Activated T-cell treated with anti-CD3 and anti-CD28 coated beads, Interleukin-2, amount 50 U/mL, for 72 hours (primary cell): ENCODE data around the gene ALKBH6. TPM values are rescaled to one million over a fixed set of nuclear protein-coding genes. Genes with fewer than 3 reads are reported as not detected.

Experiments
- ATAC-seq, 2 donors: fragments of 150-1000 bp; cut with Tn5 transposase; replicated peaks in 1 of 2; 2 replicates each; pipeline ENCODE4 v1.10.0; 2021; ENCODE audit warnings: moderate library complexity in 2 of 2, mild to moderate bottlenecking in 1 of 2
- DNase-seq, 2 donors: peaks; one replicate each; pipeline ENCODE4 v3.0.0; 2021 to 2022; ENCODE audit warnings: mixed read lengths in 1 of 2
- H3K27ac Mint-ChIP-seq: one replicate; pipeline ENCODE4 v1.8.0; 2022; ENCODE audit warnings: mild to moderate bottlenecking, moderate library complexity, mixed read lengths
- H3K27me3 Mint-ChIP-seq: one replicate; pipeline ENCODE4 v1.8.0; 2022; ENCODE audit warnings: low read depth, mixed read lengths
- H3K36me3 Mint-ChIP-seq, 2 donors: one replicate each; pipeline ENCODE4 v1.8.0; 2022; ENCODE audit warnings: mixed read lengths in 2 of 2, mild to moderate bottlenecking in 1 of 2; ENCODE audit not compliant: insufficient read depth in 2 of 2
- H3K4me1 Mint-ChIP-seq: one replicate; pipeline ENCODE4 v1.8.0; 2022; ENCODE audit warnings: low read depth, mixed read lengths
- H3K4me3 Mint-ChIP-seq, 2 donors: one replicate each; pipeline ENCODE4 v1.8.0; 2022; ENCODE audit warnings: mild to moderate bottlenecking in 2 of 2, mixed read lengths in 2 of 2, moderate library complexity in 2 of 2
- H3K9me3 Mint-ChIP-seq, 2 donors: one replicate each; pipeline ENCODE4 v1.8.0; 2022; ENCODE audit warnings: mixed read lengths in 2 of 2
- total RNA-seq, 2 donors: library from RNA; stranded (reverse); gene quantifications; one replicate each; pipeline ENCODE4 v1.2.3, GENCODE V29; 2022

ALKBH6 gene
- total RNA-seq, 2 donors from 2014 or later = 46.8 to 55.9 TPM

DNA sequence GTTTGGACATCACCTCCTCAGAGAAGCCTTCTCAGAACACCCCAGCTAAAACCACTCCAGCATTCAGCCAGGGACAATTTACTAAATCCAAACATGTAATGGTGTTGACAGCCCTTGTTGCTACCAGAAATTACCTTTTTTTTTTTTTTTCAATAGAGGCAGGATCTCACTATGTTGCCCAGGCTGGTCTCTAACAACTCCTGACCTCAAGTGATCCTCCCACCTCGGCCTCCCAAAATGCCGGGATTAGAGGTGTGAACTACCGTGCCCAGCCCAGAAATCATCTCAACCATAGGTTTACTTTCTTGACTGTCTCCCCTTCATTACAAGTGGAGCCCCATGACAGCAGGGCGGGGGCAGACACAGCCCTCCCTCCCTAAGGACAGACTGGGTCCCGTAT, 9.4 kb upstream of the ALKBH6 start:
- H3K4me3 Mint-ChIP-seq = no peak overlapping the region
- no peaks in the 10 kb centered on the region for H3K4me1 Mint-ChIP-seq
- ATAC-seq = no peak
- no peak for DNase-seq
- no peak overlapping the region for H3K27ac Mint-ChIP-seq
- no peaks in the 10 kb centered on the region for H3K27me3 Mint-ChIP-seq
- peaks cover 0 to 3% of the 10 kb centered on the region in 2 donors for H3K36me3 Mint-ChIP-seq
- no peaks in the 10 kb centered on the region for H3K9me3 Mint-ChIP-seq

DNA sequence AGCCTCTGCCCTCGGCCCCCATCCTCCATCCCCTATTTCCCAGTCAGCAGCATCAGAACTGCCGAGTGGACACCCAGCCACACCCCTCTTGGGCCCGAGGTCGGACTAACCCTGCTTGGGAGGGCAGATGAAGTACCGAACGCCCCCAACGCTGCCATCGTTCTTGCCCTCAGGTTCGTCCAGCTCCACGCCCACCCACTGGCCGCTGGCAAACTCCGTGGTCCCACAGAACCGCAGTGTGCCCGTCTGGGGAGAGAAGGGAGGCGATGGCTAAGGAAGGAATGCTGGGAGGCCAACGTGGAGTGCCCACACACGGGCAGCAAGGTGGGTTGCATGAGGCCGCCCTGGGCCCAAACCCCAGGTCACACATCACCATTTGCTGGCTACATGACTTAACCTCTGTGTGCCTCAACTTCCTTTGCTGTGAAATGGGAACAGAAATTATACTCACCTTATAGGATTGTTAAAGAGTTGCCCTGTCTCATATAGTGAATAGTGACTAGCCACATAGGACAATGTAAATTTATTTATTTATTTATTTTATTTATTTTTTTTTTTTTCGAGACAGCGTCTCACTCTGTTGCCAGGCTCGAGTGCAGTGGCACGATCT, 5.2 kb upstream of the ALKBH6 start:
- Mint-ChIP-seq H3K27ac (no peak overlapping the region), H3K36me3 (peaks cover 3 to 6% of the 10 kb centered on the region in 2 donors), H3K9me3 (no peaks in the 10 kb centered on the region), H3K27me3 (no peaks in the 10 kb centered on the region), H3K4me3 (no peak overlapping the region), H3K4me1 (peaks cover 18% of the 10 kb centered on the region)
- DNase-seq (no peak), ATAC-seq (no peak)

DNA sequence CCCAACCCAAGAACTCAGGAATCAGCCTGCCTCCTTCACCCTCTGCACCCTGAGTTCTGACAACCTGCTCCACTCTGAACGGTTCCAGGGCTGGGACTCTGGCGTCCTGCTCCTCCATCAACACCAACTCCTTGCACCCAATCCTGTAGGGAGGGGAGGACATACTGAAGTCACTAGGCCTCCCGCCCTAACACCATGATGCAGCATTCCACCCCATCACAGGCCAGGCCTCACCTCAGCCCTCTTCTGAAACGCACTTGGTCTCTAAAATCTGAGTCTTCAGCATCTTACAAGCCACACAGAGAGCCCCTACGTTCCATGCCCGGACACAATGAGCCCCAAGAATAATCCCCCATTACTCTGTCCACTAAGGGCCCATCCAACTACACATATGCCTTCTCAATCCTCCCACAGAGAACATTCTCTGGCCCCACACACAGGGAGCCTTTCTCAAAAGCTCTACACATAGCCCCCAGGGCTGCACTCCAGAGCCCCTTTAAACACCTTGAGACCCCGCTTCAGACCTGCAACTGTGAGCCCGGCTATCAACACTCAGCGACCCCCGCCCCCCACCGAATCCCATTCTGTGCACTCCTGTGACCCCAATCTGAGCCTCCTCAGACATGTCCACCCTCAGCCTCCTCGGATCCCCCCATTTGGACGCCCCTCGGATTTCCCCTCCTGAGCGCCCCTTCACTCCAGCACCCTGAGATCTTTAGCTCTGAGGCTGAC, 567 bp downstream of the ALKBH6 start:
- Mint-ChIP-seq H3K4me3 (peak overlapping the region; percentile 95 to 99), H3K9me3 (no peaks in the 10 kb centered on the region), H3K27ac (peak overlapping the region; percentile 95), H3K36me3 (peaks cover 4 to 6% of the 10 kb centered on the region in 2 donors), H3K4me1 (peaks cover 52% of the 10 kb centered on the region), H3K27me3 (no peaks in the 10 kb centered on the region)
- ATAC-seq (no peak), DNase-seq (peak in 1 of 2 donors; percentile 10)

DNA sequence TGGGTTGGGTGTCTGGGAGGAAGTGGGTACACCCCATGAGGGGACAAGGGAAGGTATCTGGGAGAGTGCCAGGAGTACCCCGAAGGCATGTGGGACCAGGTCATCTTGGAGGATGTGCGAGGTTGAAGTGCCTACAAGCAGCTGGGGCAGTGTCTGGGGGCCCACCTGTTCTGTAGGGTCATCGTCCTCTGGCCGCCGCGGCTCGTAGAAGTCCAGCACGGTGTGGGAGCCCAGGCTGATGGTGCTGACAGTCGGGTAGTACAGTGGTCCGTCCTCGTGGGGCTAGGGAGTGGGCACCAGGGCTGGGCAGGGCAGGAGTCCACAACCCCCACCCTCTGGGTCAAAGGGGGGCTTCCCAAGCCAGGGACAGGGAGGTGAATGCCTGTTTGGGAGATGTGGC, 3.6 kb downstream of the ALKBH6 start:
- H3K9me3 Mint-ChIP-seq = no peaks in the 10 kb centered on the region
- H3K4me3 Mint-ChIP-seq = no peak overlapping the region
- no peaks in the 10 kb centered on the region for H3K27me3 Mint-ChIP-seq
- H3K27ac Mint-ChIP-seq = no peak overlapping the region
- DNase-seq (no peak), ATAC-seq (no peak)
- peaks cover 3 to 6% of the 10 kb centered on the region in 2 donors for H3K36me3 Mint-ChIP-seq
- H3K4me1 Mint-ChIP-seq = peaks cover 48% of the 10 kb centered on the region

DNA sequence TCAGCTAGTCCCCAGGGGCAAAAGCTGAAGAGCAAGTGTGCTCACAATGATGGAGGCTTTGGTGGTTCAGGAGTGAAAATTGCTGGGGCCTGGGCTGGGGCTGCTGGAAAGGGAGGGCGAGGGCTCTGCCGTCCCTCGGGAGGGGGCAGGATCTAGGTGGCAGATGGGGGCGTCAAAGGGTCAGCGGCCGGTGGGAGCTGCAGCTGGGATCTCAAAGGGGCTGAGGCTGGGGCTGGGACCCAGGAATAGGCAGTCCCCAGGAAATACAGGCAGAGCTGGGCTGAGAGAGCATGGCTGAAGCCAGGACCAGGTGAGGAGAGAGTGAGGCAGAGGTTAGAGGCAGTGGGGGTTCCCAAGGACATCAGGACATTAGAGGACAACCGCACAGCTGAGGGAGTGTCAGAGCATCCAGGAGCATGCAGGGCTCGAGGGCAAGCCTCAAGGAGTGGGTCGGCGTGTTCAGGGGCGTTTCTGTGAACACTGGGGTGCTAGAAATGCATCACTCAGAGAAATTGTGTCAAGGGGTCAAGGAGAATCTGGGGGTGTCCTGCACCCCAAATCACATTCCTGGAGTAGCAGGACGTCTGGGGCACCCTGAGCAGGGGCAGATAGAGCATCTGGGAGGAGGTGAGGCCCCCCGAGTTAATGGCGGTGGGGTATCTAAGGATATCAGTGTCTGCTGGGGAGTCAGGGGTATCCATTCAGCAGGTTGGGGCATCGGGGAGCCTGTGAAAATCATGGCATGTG, 4.2 kb downstream of the ALKBH6 start:
- Mint-ChIP-seq H3K4me3 (peak overlapping the region; percentile 40 to 62), H3K27ac (no peak overlapping the region), H3K36me3 (peaks cover 3 to 6% of the 10 kb centered on the region in 2 donors), H3K27me3 (no peaks in the 10 kb centered on the region), H3K4me1 (peaks cover 42% of the 10 kb centered on the region), H3K9me3 (no peaks in the 10 kb centered on the region)
- DNase-seq = no peak
- ATAC-seq = no peak

DNA sequence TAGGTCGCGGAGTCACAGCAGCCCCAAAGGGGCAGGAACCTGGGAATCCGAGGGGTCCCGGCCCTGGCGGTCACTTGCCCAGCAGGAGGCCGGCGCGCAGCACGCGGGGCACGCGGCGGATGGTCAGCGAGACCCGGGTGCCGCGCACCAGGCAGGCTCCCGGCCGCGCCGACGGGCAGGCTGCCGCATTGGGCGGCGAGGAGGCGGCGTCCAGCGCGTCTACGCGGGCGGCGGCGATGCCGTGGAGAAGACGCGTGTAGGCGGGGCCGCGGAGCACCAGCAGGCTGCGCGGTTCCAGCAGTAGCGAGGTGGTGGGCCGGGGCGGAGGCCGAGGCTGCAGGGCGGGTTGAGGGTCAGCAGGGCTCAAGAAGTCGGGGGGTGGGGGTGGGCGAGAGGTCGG, 4.8 kb downstream of the ALKBH6 start:
- Mint-ChIP-seq H3K27ac (no peak overlapping the region), H3K4me3 (peak overlapping the region; percentile 40 to 62), H3K9me3 (no peaks in the 10 kb centered on the region), H3K27me3 (no peaks in the 10 kb centered on the region), H3K36me3 (peaks cover 1 to 3% of the 10 kb centered on the region in 2 donors), H3K4me1 (peaks cover 36% of the 10 kb centered on the region)
- peak; percentile 73 to 74 for DNase-seq
- peak; percentile 24 to 46 for ATAC-seq

DNA sequence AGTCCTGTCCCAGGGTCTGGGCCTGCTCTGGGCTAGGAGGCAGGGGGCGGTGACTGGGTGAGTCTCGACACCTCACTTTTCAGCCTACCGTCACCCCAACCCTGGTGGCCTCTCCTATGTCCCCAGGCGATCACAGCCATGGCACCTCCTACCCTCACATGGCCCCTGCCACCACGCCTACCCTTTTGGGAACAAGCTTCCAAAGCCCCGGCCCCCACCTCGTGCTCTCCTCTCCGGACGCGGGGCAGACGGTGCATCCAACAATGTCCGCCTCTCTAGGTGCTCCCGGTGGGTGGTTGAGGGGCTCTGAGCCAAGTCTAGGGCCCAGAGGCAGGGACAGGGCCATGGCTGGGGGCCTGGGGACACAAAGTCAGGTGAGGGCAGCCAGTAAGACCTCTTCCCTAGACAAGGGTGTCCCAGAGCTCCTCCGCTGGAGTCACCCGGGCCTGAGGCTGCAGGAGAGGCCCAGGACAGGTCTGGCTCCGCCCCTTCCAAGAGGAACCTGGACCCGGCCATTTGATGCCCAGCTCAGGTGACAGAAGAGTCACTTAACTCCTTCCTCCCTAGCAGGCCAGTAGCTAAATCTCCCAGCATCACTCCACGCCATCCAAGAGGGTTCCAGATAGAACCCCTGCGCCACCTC, 5.6 kb downstream of the ALKBH6 start, which contains the start of gene SYNE4:
Gene SYNE4, minus strand, starts transcription at position 478 of the 643 bp plus-strand sequence. Its CDS starts 132 bp downstream, at position 346.
- Mint-ChIP-seq H3K4me1 (peaks cover 29% of the 10 kb centered on the region), H3K36me3 (peaks cover 0 to 1% of the 10 kb centered on the region in 2 donors), H3K9me3 (no peaks in the 10 kb centered on the region), H3K4me3 (peak within 1 kb of the TSS; percentile 40 to 62), H3K27me3 (no peaks in the 10 kb centered on the region), H3K27ac (no peak within 1 kb of the TSS)
- DNase-seq = no peak
- ATAC-seq = no peak

DNA sequence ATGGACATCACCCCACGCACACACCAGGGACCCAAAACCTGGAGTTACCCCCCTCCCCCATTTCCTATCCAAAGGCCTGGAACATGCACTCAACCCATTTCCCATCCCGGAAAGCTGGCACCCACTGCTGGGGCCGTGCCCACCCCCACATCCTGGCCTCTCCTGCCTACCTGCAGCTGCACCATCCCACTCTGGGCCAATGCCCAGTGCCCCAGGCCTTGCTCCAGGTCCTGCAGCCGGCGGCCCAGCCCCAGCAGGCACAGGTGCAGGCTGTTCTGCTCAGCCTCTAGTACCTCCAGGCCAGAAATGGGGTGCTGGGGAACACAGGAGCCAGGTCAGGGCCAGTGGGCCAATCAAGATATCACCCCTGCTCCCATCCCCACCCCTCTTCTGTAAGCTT, 7.1 kb downstream of the ALKBH6 start:
- ATAC-seq (no peak), DNase-seq (no peak)
- H3K36me3 Mint-ChIP-seq = peaks cover 0 to 3% of the 10 kb centered on the region in 2 donors
- peaks cover 19% of the 10 kb centered on the region for H3K4me1 Mint-ChIP-seq
- H3K9me3 Mint-ChIP-seq = no peaks in the 10 kb centered on the region
- H3K27me3 Mint-ChIP-seq = no peaks in the 10 kb centered on the region
- no peak overlapping the region for H3K4me3 Mint-ChIP-seq
- no peak overlapping the region for H3K27ac Mint-ChIP-seq

DNA sequence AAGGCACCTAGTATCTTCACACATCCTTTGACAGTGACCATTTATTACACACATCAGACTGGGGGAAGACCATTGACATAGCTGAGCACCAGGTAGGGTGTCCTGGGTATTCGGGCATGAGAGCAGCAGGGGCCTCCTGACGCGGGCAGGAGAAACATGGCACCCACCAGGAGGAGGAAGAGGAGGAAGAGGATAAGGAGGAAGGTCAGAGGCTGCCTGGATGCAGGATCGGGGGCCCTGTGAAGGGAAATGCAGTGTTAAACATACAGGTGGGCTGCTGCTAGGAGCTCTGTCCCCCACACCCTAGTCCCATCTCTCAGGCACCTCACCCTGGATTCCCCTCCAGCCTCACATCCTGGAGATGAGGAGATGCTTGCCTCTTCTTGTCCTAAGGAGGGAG, 10.7 kb downstream of the ALKBH6 start:
- no peak overlapping the region for H3K27ac Mint-ChIP-seq
- no peak for DNase-seq
- H3K9me3 Mint-ChIP-seq = no peaks in the 10 kb centered on the region
- no peak for ATAC-seq
- no peaks in the 10 kb centered on the region for H3K27me3 Mint-ChIP-seq
- H3K4me1 Mint-ChIP-seq = peaks cover 16% of the 10 kb centered on the region
- no peak overlapping the region for H3K4me3 Mint-ChIP-seq
- peaks cover 0 to 1% of the 10 kb centered on the region in 2 donors for H3K36me3 Mint-ChIP-seq

DNA sequence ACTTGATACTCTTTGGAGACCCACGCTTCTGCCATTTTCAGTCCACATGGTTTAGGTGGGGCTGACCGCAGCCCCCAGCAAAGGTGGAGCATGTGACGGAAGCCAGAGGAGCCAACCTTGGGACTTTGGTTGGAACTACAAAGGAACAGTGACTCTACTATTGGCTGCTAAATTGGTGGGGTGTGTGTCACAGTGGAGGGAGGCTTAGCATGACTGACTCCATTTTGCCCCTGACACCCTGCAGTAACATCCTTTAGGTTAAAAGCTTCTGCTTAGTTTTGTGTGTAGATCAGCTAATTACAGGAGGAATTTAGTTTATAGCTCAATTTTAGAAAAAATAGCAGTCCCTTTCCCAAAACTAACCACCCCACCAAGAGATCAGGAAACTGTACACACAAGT, 12.4 kb downstream of the ALKBH6 start:
- H3K36me3 Mint-ChIP-seq = peaks cover 0 to 3% of the 10 kb centered on the region in 2 donors
- no peaks in the 10 kb centered on the region for H3K9me3 Mint-ChIP-seq
- H3K4me3 Mint-ChIP-seq = no peak overlapping the region
- no peaks in the 10 kb centered on the region for H3K27me3 Mint-ChIP-seq
- ATAC-seq = no peak
- DNase-seq = no peak
- peaks cover 28% of the 10 kb centered on the region for H3K4me1 Mint-ChIP-seq
- no peak overlapping the region for H3K27ac Mint-ChIP-seq

DNA sequence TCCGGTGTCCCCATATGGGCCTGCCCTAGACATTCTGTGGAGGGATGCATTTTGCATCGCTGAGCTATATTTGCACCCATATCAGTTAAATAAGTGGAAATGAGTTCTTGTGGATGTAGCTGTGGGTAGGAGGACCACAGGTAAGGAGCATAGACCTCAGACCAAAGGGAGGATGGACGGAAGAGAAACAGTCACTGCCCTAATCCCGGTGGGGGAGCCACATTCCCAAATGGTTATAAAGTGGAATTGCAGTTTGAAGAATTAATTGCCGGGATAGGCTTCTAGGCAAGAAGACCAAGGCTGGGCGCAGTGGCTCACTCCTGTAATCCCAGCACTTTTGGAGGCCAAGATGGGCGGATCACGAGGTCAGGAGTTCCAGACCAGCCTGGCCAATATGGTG, 17.2 kb downstream of the ALKBH6 start:
- Mint-ChIP-seq H3K27ac (peak overlapping the region; percentile 87), H3K4me3 (peak overlapping the region; percentile 92 to 99)

DNA sequence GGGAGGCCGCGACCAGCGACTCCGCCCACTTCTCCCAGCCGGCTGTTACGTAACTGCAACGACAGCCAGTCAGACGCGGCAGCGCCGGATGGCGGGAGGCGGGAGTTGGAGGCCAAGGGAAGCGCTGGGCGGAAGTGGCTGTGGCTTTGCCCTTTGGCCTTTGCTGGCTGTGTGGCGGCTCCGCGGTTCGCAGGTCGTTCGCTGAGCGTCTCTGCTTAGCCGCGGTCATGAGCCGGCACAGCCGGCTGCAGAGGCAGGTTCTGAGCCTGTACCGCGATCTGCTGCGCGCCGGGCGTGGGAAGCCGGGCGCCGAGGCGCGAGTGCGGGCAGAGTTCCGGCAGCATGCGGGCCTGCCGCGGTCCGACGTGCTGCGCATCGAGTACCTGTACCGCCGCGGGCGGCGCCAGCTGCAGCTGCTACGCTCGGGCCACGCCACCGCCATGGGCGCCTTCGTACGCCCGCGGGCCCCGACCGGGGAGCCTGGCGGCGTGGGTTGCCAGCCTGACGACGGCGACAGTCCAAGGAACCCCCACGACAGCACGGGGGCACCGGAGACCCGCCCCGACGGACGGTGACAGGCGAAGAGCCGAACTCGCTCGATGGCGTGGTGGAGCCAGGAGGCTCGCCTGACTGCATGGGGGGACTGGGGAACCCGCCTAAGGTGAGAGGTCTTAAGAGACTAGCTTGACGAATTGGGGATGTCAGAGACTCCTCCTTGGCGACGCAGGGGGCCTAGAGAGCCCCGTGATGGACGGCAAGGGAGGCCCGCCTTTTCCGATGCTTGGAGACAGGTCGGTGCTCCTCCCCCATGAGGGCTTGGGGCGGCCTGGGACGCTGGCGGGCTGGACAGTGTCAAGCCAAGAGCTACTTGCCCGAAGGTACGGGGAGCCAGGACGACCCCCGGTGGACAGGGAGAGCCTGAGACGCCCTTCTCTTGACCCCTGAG, 18.7 kb downstream of the ALKBH6 start, which contains the start of gene SDHAF1:
Gene SDHAF1, plus strand, starts transcription at position 141 of the 946 bp plus-strand sequence. Its CDS starts 87 bp downstream, at position 228.
- H3K27ac Mint-ChIP-seq = peak within 1 kb of the TSS; percentile 96
- H3K9me3 Mint-ChIP-seq = no peaks in the 10 kb centered on the region
- peak; percentile 96 to 97 for DNase-seq
- H3K36me3 Mint-ChIP-seq = peaks cover 0 to 6% of the 10 kb centered on the region in 2 donors
- peaks cover 46% of the 10 kb centered on the region for H3K4me1 Mint-ChIP-seq
- H3K4me3 Mint-ChIP-seq = peak within 1 kb of the TSS; percentile 92 to 99
- peak; percentile 91 for ATAC-seq
- no peaks in the 10 kb centered on the region for H3K27me3 Mint-ChIP-seq

More for the DNA sequence above, 17.2 kb downstream of the ALKBH6 start:
- Mint-ChIP-seq H3K9me3 (no peaks in the 10 kb centered on the region), H3K4me1 (peaks cover 46% of the 10 kb centered on the region), H3K27me3 (no peaks in the 10 kb centered on the region), H3K36me3 (peaks cover 0 to 6% of the 10 kb centered on the region in 2 donors)
- DNase-seq (no peak), ATAC-seq (no peak)
